NCI-H69 (cell line): Measurements from ENCODE around the gene CES2.
"Not testable (repeated sequence)": the region's sequence is repeated elsewhere in the genome, so short reads cannot be mapped to it uniquely, and the experiment has no call there.

Experiments used
- DNase-seq: peaks from one replicate; lab custom pipeline; 2025; lab: John Stamatoyannopoulos, UW

The CES2 gene

GRCh38 chr16:66935314-66936011 lies at the start of gene CES2:
CES2 (plus strand) TSS chr16:66935516; CDS start chr16:66935636, 120 bp downstream.
- no peak for DNase-seq

- no peak for DNase-seq
These were observed 49.0 kb upstream of the CES2 start for GRCh38 chr16:66886321-66886720.

GRCh38 chr16:66886914-66887313 lies 48.4 kb upstream of the CES2 start:
- DNase-seq: no peak

GRCh38 chr16:66888647-66889615 lies 46.4 kb upstream of the CES2 start:
- DNase-seq: no peak

GRCh38 chr16:66889622-66890021 lies 45.7 kb upstream of the CES2 start:
- no peak for DNase-seq

GRCh38 chr16:66890799-66891198 lies 44.5 kb upstream of the CES2 start:
- no peak for DNase-seq

GRCh38 chr16:66891360-66891759 lies 44.0 kb upstream of the CES2 start:
- DNase-seq: no peak

GRCh38 chr16:66891797-66892196 lies 43.5 kb upstream of the CES2 start:
- no peak for DNase-seq

- DNase-seq: no peak
These were observed 41.3 kb upstream of the CES2 start for GRCh38 chr16:66894055-66894454.

- DNase-seq: peak; percentile 64
These were observed 40.2 kb upstream of the CES2 start for GRCh38 chr16:66894948-66895688.

- no peak for DNase-seq
These were observed 39.7 kb upstream of the CES2 start for GRCh38 chr16:66895689-66895979.

GRCh38 chr16:66895999-66896398 lies 39.3 kb upstream of the CES2 start:
- no peak for DNase-seq

- not testable (repeated sequence) for DNase-seq
These were observed 38.6 kb upstream of the CES2 start for GRCh38 chr16:66896682-66897081.

GRCh38 chr16:66898207-66898606 lies 37.1 kb upstream of the CES2 start:
- DNase-seq: no peak

GRCh38 chr16:66898933-66899309 lies 36.4 kb upstream of the CES2 start:
- DNase-seq: no peak

GRCh38 chr16:66899310-66899944 lies 35.9 kb upstream of the CES2 start:
- no peak for DNase-seq

GRCh38 chr16:66899945-66900710 lies 35.2 kb upstream of the CES2 start:
- DNase-seq: peak; percentile 62

GRCh38 chr16:66900721-66901441 lies 34.4 kb upstream of the CES2 start:
- DNase-seq: no peak

GRCh38 chr16:66901626-66902025 lies 33.7 kb upstream of the CES2 start:
- no peak for DNase-seq

- no peak for DNase-seq
These were observed 32.4 kb upstream of the CES2 start for GRCh38 chr16:66902648-66903543.
